ENCODE results near the gene VSIG8.
A peak's percentile ranks its signal among the peaks of the same experiment; 100 is the strongest.

Gene VSIG8

DNA sequence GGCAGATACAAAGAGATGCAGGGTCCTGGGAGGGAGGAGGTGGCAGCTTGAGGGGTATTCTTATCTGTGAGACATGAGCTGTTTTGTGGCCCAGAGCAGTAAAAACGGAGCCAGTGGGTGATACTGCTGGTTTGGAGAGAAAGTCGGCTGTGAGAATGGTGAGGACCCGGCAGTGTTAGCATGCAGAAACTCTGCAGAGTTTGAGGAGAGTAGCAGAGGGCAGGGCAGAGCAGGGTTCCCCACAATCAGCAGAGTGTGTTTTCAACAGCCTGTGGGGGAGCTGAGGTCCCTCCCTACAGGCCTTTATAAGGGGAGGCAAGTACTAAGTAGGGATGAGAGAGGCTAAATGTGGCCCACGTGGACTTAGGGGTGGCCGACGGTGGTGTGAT, 35.4 kb downstream of the VSIG8 start:
- no peak for TF ChIP-seq CTCF (IDR thresholded peaks at IDR 0.05)
- Mint-ChIP-seq H3K36me3 (ENCODE audit: low read depth) (no peaks in the 10 kb centered on the region), H3K27me3 (ENCODE audit: low read depth, poor library complexity) (peaks cover 59% of the 10 kb centered on the region)

GRCh38 chr1:159826441-159827101, 35.9 kb downstream of the VSIG8 start, which contains the start of gene SLAMF8:
TSS of gene SLAMF8 (plus strand) at chr1:159826873. CDS start at chr1:159826899, 26 bp downstream.
- no peak for DNase-seq
- no peaks in the 10 kb centered on the region for H3K9me3 Mint-ChIP-seq
- no peak within 1 kb of the TSS for H3K4me3 Mint-ChIP-seq
- no peak for TF ChIP-seq CTCF (IDR thresholded peaks at IDR 0.05)
- no peaks in the 10 kb centered on the region for H3K36me3 Mint-ChIP-seq (ENCODE audit: low read depth)
- peaks cover 65% of the 10 kb centered on the region for H3K27me3 Mint-ChIP-seq (ENCODE audit: low read depth, poor library complexity)
- H3K27ac Mint-ChIP-seq = no peak within 1 kb of the TSS
- peaks cover 22% of the 10 kb centered on the region for H3K4me1 Mint-ChIP-seq

More for the DNA sequence above, 35.4 kb downstream of the VSIG8 start:
- DNase-seq = no peak
- Mint-ChIP-seq H3K4me3 (no peak overlapping the region), H3K4me1 (peaks cover 22% of the 10 kb centered on the region), H3K9me3 (no peaks in the 10 kb centered on the region), H3K27ac (no peak overlapping the region)

GRCh38 chr1:159825564-159825963, 36.9 kb downstream of the VSIG8 start:
- TF ChIP-seq CTCF (IDR thresholded peaks at IDR 0.05) = no peak
- no peak overlapping the region for H3K27ac Mint-ChIP-seq
- no peaks in the 10 kb centered on the region for H3K36me3 Mint-ChIP-seq (ENCODE audit: low read depth)
- no peak for DNase-seq
- no peak overlapping the region for H3K4me3 Mint-ChIP-seq
- peaks cover 67% of the 10 kb centered on the region for H3K27me3 Mint-ChIP-seq (ENCODE audit: low read depth, poor library complexity)
- peaks cover 22% of the 10 kb centered on the region for H3K4me1 Mint-ChIP-seq
- no peaks in the 10 kb centered on the region for H3K9me3 Mint-ChIP-seq

GRCh38 chr1:159823406-159823805, 39.1 kb downstream of the VSIG8 start:
- Mint-ChIP-seq H3K27ac (no peak overlapping the region), H3K36me3 (ENCODE audit: low read depth) (no peaks in the 10 kb centered on the region), H3K9me3 (no peaks in the 10 kb centered on the region), H3K4me1 (peaks cover 17% of the 10 kb centered on the region), H3K4me3 (no peak overlapping the region), H3K27me3 (ENCODE audit: low read depth, poor library complexity) (peaks cover 67% of the 10 kb centered on the region)
- DNase-seq = peak; percentile 15
- no peak for TF ChIP-seq CTCF (IDR thresholded peaks at IDR 0.05)

DNA sequence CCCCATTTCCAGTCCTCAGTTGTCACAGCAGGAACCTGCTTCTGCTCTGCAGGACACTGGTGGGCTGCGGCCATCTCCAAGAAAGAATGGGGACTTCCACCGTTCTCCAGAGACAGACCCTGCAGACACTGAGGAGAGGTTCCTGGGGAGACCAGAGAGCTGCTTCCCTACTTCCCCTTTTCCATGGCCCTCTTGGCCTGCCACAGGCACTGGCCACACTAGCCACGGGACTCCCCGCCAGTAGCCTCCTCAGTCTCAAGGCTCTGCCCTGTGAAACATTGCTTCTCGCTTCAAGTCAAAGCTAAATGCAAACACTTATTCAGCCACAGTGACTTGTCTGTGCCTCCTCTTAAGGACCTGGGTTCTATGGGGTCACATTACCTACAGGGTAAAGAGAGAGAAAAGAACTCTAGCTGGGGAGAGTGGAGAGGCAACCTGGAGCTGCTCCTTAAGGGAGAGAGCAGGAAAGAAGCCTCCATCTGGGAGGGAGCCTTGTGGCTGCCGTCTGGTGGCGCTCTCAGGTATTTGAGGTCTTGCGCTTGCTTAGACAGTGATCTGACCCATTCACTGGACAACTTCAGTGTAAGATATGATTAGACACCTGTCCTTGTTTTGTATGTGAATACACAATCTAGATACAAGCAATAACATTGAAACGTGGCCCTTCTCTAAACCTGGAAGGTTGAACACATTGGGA, 41.1 kb downstream of the VSIG8 start:
- peaks cover 17% of the 10 kb centered on the region for H3K4me1 Mint-ChIP-seq
- H3K36me3 Mint-ChIP-seq (ENCODE audit: low read depth) = no peaks in the 10 kb centered on the region
- H3K9me3 Mint-ChIP-seq = no peaks in the 10 kb centered on the region
- no peak for DNase-seq
- H3K27ac Mint-ChIP-seq = no peak overlapping the region
- no peak for TF ChIP-seq CTCF (IDR thresholded peaks at IDR 0.05)
- no peak overlapping the region for H3K4me3 Mint-ChIP-seq
- H3K27me3 Mint-ChIP-seq (ENCODE audit: low read depth, poor library complexity) = peaks cover 56% of the 10 kb centered on the region
